Smooth muscle cell (in vitro differentiated cells): ENCODE measurements around the gene DCDC1. TPM values are rescaled to one million over a fixed set of nuclear protein-coding genes. Genes with fewer than 3 reads are reported as not detected.

ENCODE experiments used
- DNase-seq: peaks from one replicate; lab custom pipeline; 2025; ENCODE audit not compliant: unreplicated experiment; lab: John Stamatoyannopoulos, UW
- H2AFZ ChIP-seq: fragments of 200-600 bp; sonication (generic); 2 replicates; pipeline ENCODE4 v1.6.0; 2016; ENCODE audit warnings: antibody characterized with exemption, low read depth, mild to moderate bottlenecking
- H3F3A ChIP-seq: fragments of 200-600 bp; sonication (generic); 2 replicates; pipeline ENCODE4 v1.6.0; 2017; ENCODE audit warnings: antibody characterized with exemption, low read depth
- H3K27ac ChIP-seq: fragments of 200-600 bp; sonication (generic); 2 replicates; pipeline ENCODE4 v1.5.1; 2016; ENCODE audit warnings: low read depth, mild to moderate bottlenecking
- H3K27me3 ChIP-seq: fragments of 200-600 bp; sonication (generic); 2 replicates; pipeline ENCODE4 v1.6.1; 2016; ENCODE audit warnings: low read depth, mild to moderate bottlenecking
- H3K36me3 ChIP-seq: fragments of 200-600 bp; sonication (generic); 2 replicates; pipeline ENCODE4 v1.5.1; 2016; ENCODE audit warnings: low read depth
- H3K4me1 ChIP-seq: fragments of 200-600 bp; sonication (generic); 2 replicates; pipeline ENCODE4 v1.5.1; 2016; ENCODE audit warnings: low read depth
- H3K4me2 ChIP-seq: fragments of 200-600 bp; sonication (generic); 2 replicates; pipeline ENCODE4 v1.6.0; 2016; ENCODE audit warnings: mild to moderate bottlenecking
- H3K4me3 ChIP-seq: fragments of 200-600 bp; sonication (generic); 2 replicates; pipeline ENCODE4 v1.5.1; 2016; ENCODE audit warnings: mild to moderate bottlenecking
- H3K79me2 ChIP-seq: fragments of 200-600 bp; sonication (generic); 2 replicates; pipeline ENCODE4 v1.6.0; 2016; ENCODE audit warnings: low read depth, mild to moderate bottlenecking
- H3K9ac ChIP-seq: fragments of 200-600 bp; sonication (generic); 2 replicates; pipeline ENCODE4 v1.6.0; 2016; ENCODE audit warnings: low read depth
- H3K9me3 ChIP-seq: fragments of 200-600 bp; sonication (generic); replicated peaks from 2 replicates; pipeline ENCODE4 v1.5.1; 2016; ENCODE audit warnings: low read depth
- H4K20me1 ChIP-seq: fragments of 200-600 bp; sonication (generic); 2 replicates; pipeline ENCODE4 v1.6.0; 2016; ENCODE audit warnings: low read depth
- WGBS: methylation state at CpG from one replicate; pipeline ENCODE4 v1.1.7; 2016; ENCODE audit warnings: low lambda C conversion rate; 5-methylcytosine and 5-hydroxymethylcytosine counted together
- polyA plus RNA-seq: library from polyadenylated mRNA; unstranded; fragments of >200 nt; fragmentation: Nextera tagmentation; extraction: Ambion mirVana; gene quantifications from 2 replicates; pipeline ENCODE4 v1.2.1, GENCODE V29; 2016
- total RNA-seq: library from RNA; depleted of rRNA; stranded (reverse); fragments of >200 nt; gene quantifications from 2 replicates; pipeline ENCODE4 v1.2.3, GENCODE V29; 2014
- TF ChIP-seq, protein P1 (sequence below): fragments of 200-600 bp; sonication (generic); IDR thresholded peaks from 2 replicates; pipeline ENCODE4 v1.5.1; 2017; ENCODE audit warnings: borderline replicate concordance, mild to moderate bottlenecking, antibody characterized with exemption; ENCODE audit not compliant: insufficient read depth, poor library complexity, severe bottlenecking

Gene DCDC1
- total and polyA plus RNA-seq, 2 experiments from 2014 or later = 0.39 to 0.45 TPM

DNA sequence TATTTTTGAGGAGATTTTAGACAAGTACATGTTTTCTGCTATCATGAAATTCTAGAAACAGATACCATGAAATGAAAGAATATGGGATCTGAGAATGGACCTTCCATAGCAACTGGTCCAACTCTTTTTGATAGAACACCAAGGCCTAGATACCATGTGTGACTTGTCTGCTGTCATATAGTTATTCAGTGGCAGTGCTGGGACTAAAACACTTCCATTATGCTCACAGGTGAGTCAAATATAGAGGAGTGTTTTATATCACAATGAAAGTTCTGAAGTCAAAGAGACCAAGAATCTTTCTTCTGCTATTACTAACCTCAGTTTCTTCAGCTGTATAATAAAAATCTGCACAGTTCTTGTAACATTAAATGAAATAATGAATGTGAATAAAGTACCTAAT lies 276.9 kb downstream of the DCDC1 start:
- Histone ChIP-seq H3K4me1 (no peaks in the 10 kb centered on the region), H3K36me3 (no peaks in the 10 kb centered on the region), H3K4me3 (no peak overlapping the region), H3K4me2 (no peak overlapping the region), H3K9me3 (no peaks in the 10 kb centered on the region), H3K27ac (no peak overlapping the region), H3K9ac (no peak overlapping the region), H2AFZ (no peak overlapping the region), H3K27me3 (no peaks in the 10 kb centered on the region), H3F3A (no peaks in the 10 kb centered on the region), H4K20me1 (no peaks in the 10 kb centered on the region), H3K79me2 (no peaks in the 10 kb centered on the region)
- TF ChIP-seq, protein P1, sequence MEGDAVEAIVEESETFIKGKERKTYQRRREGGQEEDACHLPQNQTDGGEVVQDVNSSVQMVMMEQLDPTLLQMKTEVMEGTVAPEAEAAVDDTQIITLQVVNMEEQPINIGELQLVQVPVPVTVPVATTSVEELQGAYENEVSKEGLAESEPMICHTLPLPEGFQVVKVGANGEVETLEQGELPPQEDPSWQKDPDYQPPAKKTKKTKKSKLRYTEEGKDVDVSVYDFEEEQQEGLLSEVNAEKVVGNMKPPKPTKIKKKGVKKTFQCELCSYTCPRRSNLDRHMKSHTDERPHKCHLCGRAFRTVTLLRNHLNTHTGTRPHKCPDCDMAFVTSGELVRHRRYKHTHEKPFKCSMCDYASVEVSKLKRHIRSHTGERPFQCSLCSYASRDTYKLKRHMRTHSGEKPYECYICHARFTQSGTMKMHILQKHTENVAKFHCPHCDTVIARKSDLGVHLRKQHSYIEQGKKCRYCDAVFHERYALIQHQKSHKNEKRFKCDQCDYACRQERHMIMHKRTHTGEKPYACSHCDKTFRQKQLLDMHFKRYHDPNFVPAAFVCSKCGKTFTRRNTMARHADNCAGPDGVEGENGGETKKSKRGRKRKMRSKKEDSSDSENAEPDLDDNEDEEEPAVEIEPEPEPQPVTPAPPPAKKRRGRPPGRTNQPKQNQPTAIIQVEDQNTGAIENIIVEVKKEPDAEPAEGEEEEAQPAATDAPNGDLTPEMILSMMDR = no peak
- no peak for DNase-seq

- H3K9ac ChIP-seq = no peak overlapping the region
- H3F3A ChIP-seq = no peaks in the 10 kb centered on the region
- H3K27me3 ChIP-seq = no peaks in the 10 kb centered on the region
- no peaks in the 10 kb centered on the region for H3K4me1 ChIP-seq
- H3K27ac ChIP-seq = no peak overlapping the region
- no peaks in the 10 kb centered on the region for H3K36me3 ChIP-seq
- H3K9me3 ChIP-seq = no peaks in the 10 kb centered on the region
- TF ChIP-seq, protein P1 = no peak
- 89% methylated on average over 2 of the region's 2 CpGs for WGBS
- H3K4me3 ChIP-seq = no peak overlapping the region
- H3K4me2 ChIP-seq = no peak overlapping the region
- no peaks in the 10 kb centered on the region for H4K20me1 ChIP-seq
- DNase-seq = no peak
- no peak overlapping the region for H2AFZ ChIP-seq
- H3K79me2 ChIP-seq = no peaks in the 10 kb centered on the region
Observed at GRCh38 chr11:31089117-31089516, 280.4 kb downstream of the DCDC1 start.

GRCh38 chr11:31069447-31070205 lies 299.9 kb downstream of the DCDC1 start:
- TF ChIP-seq, protein P1 = no peak

GRCh38 chr11:31060880-31061279 lies 308.7 kb downstream of the DCDC1 start:
- TF ChIP-seq, protein P1 = no peak

More at GRCh38 chr11:31069447-31070205, 299.9 kb downstream of the DCDC1 start:
- Histone ChIP-seq H3K36me3 (no peaks in the 10 kb centered on the region), H3K9me3 (no peaks in the 10 kb centered on the region), H3K9ac (no peak overlapping the region), H3K79me2 (no peaks in the 10 kb centered on the region), H4K20me1 (no peaks in the 10 kb centered on the region), H3K4me1 (no peaks in the 10 kb centered on the region), H3K4me2 (no peak overlapping the region), H3F3A (no peaks in the 10 kb centered on the region), H3K4me3 (no peak overlapping the region), H3K27ac (no peak overlapping the region), H3K27me3 (no peaks in the 10 kb centered on the region), H2AFZ (no peak overlapping the region)
- 76% methylated on average over 1 of the region's 1 CpG for WGBS
- DNase-seq = no peak

More at GRCh38 chr11:31060880-31061279, 308.7 kb downstream of the DCDC1 start:
- no peaks in the 10 kb centered on the region for H3K9me3 ChIP-seq
- no peak overlapping the region for H3K4me2 ChIP-seq
- DNase-seq = no peak
- H3F3A ChIP-seq = no peaks in the 10 kb centered on the region
- no peak overlapping the region for H2AFZ ChIP-seq
- 79% methylated on average over 2 of the region's 2 CpGs for WGBS
- no peak overlapping the region for H3K9ac ChIP-seq
- H3K4me1 ChIP-seq = peaks cover 34% of the 10 kb centered on the region
- no peaks in the 10 kb centered on the region for H3K79me2 ChIP-seq
- no peaks in the 10 kb centered on the region for H3K36me3 ChIP-seq
- H4K20me1 ChIP-seq = no peaks in the 10 kb centered on the region
- no peak overlapping the region for H3K27ac ChIP-seq
- no peak overlapping the region for H3K4me3 ChIP-seq
- H3K27me3 ChIP-seq = no peaks in the 10 kb centered on the region
